DOHH2 (cell line): ENCODE results near the gene AATF.

Experiments used
- H3F3A ChIP-seq: fragments of 200-600 bp; sonication (generic), shearing (Covaris generic); 2 replicates; pipeline ENCODE4 v1.6.0; 2016; ENCODE audit warnings: antibody characterized with exemption, mild to moderate bottlenecking; ENCODE audit not compliant: control insufficient read depth, insufficient read depth
- H3K27ac ChIP-seq: fragments of 200-600 bp; sonication (generic); 2 replicates; pipeline ENCODE4 v1.5.1; 2014; ENCODE audit warnings: low read depth, mild to moderate bottlenecking, low read length, moderate library complexity
- H3K27me3 ChIP-seq: fragments of 200-600 bp; sonication (generic); 2 replicates; pipeline ENCODE4 v1.6.1; 2014; ENCODE audit warnings: mild to moderate bottlenecking, low read length, mixed read lengths; ENCODE audit not compliant: control insufficient read depth
- H3K36me3 ChIP-seq: fragments of 200-600 bp; sonication (generic); 2 replicates; pipeline ENCODE4 v1.6.1; 2014; ENCODE audit warnings: mild to moderate bottlenecking, low read length, moderate library complexity, mixed read lengths; ENCODE audit not compliant: control insufficient read depth
- H3K4me1 ChIP-seq: fragments of 200-600 bp; sonication (generic); 2 replicates; pipeline ENCODE4 v1.6.1; 2014; ENCODE audit warnings: mild to moderate bottlenecking, low read length, mixed read lengths; ENCODE audit not compliant: control insufficient read depth
- H3K4me2 ChIP-seq: fragments of 200-600 bp; sonication (generic); 2 replicates; pipeline ENCODE4 v1.6.0; 2014; ENCODE audit warnings: mild to moderate bottlenecking, low read length, moderate library complexity
- H3K4me3 ChIP-seq: fragments of 200-600 bp; sonication (generic); 2 replicates; pipeline ENCODE4 v1.5.1; 2014; ENCODE audit warnings: mild to moderate bottlenecking, low read length, mixed read lengths
- H3K79me2 ChIP-seq: fragments of 200-600 bp; sonication (generic); 2 replicates; pipeline ENCODE4 v1.6.1; 2014; ENCODE audit warnings: mild to moderate bottlenecking, low read length, mixed read lengths; ENCODE audit not compliant: control insufficient read depth
- H3K9me2 ChIP-seq: fragments of 200-600 bp; sonication (generic); replicated peaks from 2 replicates; pipeline ENCODE4 v1.6.1; 2014; ENCODE audit warnings: mild to moderate bottlenecking, low read length, mixed read lengths; ENCODE audit not compliant: control insufficient read depth
- H3K9me3 ChIP-seq: fragments of 200-600 bp; sonication (generic); 2 replicates; pipeline ENCODE4 v1.6.1; 2014; ENCODE audit warnings: antibody characterized with exemption, low read length, mixed read lengths; ENCODE audit not compliant: control insufficient read depth, insufficient read depth
- H4K20me1 ChIP-seq: fragments of 200-600 bp; sonication (generic); 2 replicates; pipeline ENCODE4 v1.6.0; 2014; ENCODE audit warnings: low read depth, mild to moderate bottlenecking, antibody characterized with exemption, low read length, moderate library complexity; ENCODE audit not compliant: control insufficient read depth, insufficient read depth
- CTCF ChIP-seq: fragments of 200-600 bp; sonication (generic); IDR thresholded peaks from one replicate; pipeline ENCODE4 v1.5.1; 2014; ENCODE audit warnings: antibody characterized with exemption, mild to moderate bottlenecking, low read depth, low read length; ENCODE audit not compliant: poor library complexity, severe bottlenecking
- EZH2phosphoT487 ChIP-seq: fragments of 200-600 bp; sonication (generic); IDR thresholded peaks from 2 replicates; pipeline ENCODE4 v1.6.1; 2017; ENCODE audit warnings: borderline replicate concordance, mild to moderate bottlenecking, antibody characterized with exemption, low read length, moderate library complexity, mixed read lengths

The AATF gene

GRCh38 chr17:37041932-37042331, 93.2 kb downstream of the AATF start:
- no peak for TF ChIP-seq EZH2phosphoT487
- no peak for TF ChIP-seq CTCF
- H4K20me1 ChIP-seq: no peaks in the 10 kb centered on the region

GRCh38 chr17:37043201-37043600, 94.4 kb downstream of the AATF start:
- Histone ChIP-seq H3K27ac (no peak overlapping the region), H3K9me2 (no peaks in the 10 kb centered on the region), H3K4me3 (no peak overlapping the region), H3K4me2 (no peak overlapping the region), H3F3A (peaks cover 11% of the 10 kb centered on the region), H3K4me1 (no peaks in the 10 kb centered on the region), H4K20me1 (no peaks in the 10 kb centered on the region), H3K36me3 (peaks cover 7% of the 10 kb centered on the region), H3K79me2 (no peaks in the 10 kb centered on the region), H3K9me3 (no peaks in the 10 kb centered on the region), H3K27me3 (no peaks in the 10 kb centered on the region)
- TF ChIP-seq CTCF (no peak), EZH2phosphoT487 (no peak)

More at GRCh38 chr17:37041932-37042331, 93.2 kb downstream of the AATF start:
- no peak overlapping the region for H3K4me2 ChIP-seq
- H3K27ac ChIP-seq: no peak overlapping the region
- no peak overlapping the region for H3K4me3 ChIP-seq
- H3K36me3 ChIP-seq: peaks cover 18% of the 10 kb centered on the region
- H3K9me2 ChIP-seq: no peaks in the 10 kb centered on the region
- H3F3A ChIP-seq: peaks cover 8% of the 10 kb centered on the region
- no peaks in the 10 kb centered on the region for H3K9me3 ChIP-seq
- H3K4me1 ChIP-seq: no peaks in the 10 kb centered on the region
- H3K27me3 ChIP-seq: no peaks in the 10 kb centered on the region
- no peaks in the 10 kb centered on the region for H3K79me2 ChIP-seq

GRCh38 chr17:37045351-37045922, 96.7 kb downstream of the AATF start:
- peaks cover 16% of the 10 kb centered on the region for H3K36me3 ChIP-seq
- no peaks in the 10 kb centered on the region for H4K20me1 ChIP-seq
- H3K27me3 ChIP-seq: no peaks in the 10 kb centered on the region
- no peak overlapping the region for H3K27ac ChIP-seq
- peaks cover 11% of the 10 kb centered on the region for H3F3A ChIP-seq
- H3K9me3 ChIP-seq: no peaks in the 10 kb centered on the region
- H3K4me1 ChIP-seq: no peaks in the 10 kb centered on the region
- H3K4me2 ChIP-seq: no peak overlapping the region
- H3K79me2 ChIP-seq: no peaks in the 10 kb centered on the region
- H3K4me3 ChIP-seq: no peak overlapping the region
- no peaks in the 10 kb centered on the region for H3K9me2 ChIP-seq
- no peak for TF ChIP-seq EZH2phosphoT487
- TF ChIP-seq CTCF: no peak
